ENCODE results near the gene RIMS4. TPM values are rescaled to one million over a fixed set of nuclear protein-coding genes. Genes with fewer than 3 reads are reported as not detected.

Gene RIMS4
- total and polyA plus RNA-seq, 2 of the 13 experiments (the other 11 are each of a cell fraction or from before 2014, with no cell fraction given), result 0.01 to 0.07 TPM

- ChIA-PET CTCF (ENCODE audit: low intra/inter-chr PET ratio, low total read pairs) (no interaction called here), POLR2A (no interaction called here)
- FAIRE-seq (no peak), DNase-seq (ENCODE audit: low spot score) (no peak), ATAC-seq (no peak)
- Histone ChIP-seq H3K9ac (ENCODE audit: insufficient read depth, low read depth, low read length) (no peak overlapping the region), H3K4me1 (ENCODE audit: insufficient read depth, low read length) (no peaks in the 10 kb centered on the region), H2AFZ (ENCODE audit: low read length) (no peak overlapping the region), H3K9me3 (ENCODE audit: low read length) (no peaks in the 10 kb centered on the region), H3K4me3 (replicated peaks in 1 of 3; ENCODE audit: insufficient read depth in 1 of 3, low read depth in 2 of 3, low read length in 3 of 3) (no peak overlapping the region), H3K79me2 (ENCODE audit: insufficient read depth, low read length) (no peaks in the 10 kb centered on the region), H3K36me3 (replicated peaks in 1 of 2; ENCODE audit: control insufficient read depth in 1 of 2, insufficient read depth in 2 of 2, low read length in 2 of 2) (no peaks in the 10 kb centered on the region), H3K27me3 (ENCODE audit: control insufficient read depth in 1 of 2, insufficient read depth in 2 of 2, low read length in 2 of 2) (no peaks in the 10 kb centered on the region), H3K27ac (ENCODE audit: extremely low read length, insufficient read depth, low read length) (no peak overlapping the region), H4K20me1 (ENCODE audit: insufficient read depth, low read length) (no peaks in the 10 kb centered on the region), H3K4me2 (ENCODE audit: low read depth, low read length) (no peak overlapping the region)
- in situ Hi-C loops (cut with HindIII; ENCODE audit: extremely low pct_ligation_motif_present, low pct_unique_long_range_greater_than_20kb), result no loop called here
- TF ChIP-seq, protein P1, sequence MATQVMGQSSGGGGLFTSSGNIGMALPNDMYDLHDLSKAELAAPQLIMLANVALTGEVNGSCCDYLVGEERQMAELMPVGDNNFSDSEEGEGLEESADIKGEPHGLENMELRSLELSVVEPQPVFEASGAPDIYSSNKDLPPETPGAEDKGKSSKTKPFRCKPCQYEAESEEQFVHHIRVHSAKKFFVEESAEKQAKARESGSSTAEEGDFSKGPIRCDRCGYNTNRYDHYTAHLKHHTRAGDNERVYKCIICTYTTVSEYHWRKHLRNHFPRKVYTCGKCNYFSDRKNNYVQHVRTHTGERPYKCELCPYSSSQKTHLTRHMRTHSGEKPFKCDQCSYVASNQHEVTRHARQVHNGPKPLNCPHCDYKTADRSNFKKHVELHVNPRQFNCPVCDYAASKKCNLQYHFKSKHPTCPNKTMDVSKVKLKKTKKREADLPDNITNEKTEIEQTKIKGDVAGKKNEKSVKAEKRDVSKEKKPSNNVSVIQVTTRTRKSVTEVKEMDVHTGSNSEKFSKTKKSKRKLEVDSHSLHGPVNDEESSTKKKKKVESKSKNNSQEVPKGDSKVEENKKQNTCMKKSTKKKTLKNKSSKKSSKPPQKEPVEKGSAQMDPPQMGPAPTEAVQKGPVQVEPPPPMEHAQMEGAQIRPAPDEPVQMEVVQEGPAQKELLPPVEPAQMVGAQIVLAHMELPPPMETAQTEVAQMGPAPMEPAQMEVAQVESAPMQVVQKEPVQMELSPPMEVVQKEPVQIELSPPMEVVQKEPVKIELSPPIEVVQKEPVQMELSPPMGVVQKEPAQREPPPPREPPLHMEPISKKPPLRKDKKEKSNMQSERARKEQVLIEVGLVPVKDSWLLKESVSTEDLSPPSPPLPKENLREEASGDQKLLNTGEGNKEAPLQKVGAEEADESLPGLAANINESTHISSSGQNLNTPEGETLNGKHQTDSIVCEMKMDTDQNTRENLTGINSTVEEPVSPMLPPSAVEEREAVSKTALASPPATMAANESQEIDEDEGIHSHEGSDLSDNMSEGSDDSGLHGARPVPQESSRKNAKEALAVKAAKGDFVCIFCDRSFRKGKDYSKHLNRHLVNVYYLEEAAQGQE (IDR thresholded peaks at IDR 0.05; ENCODE audit: borderline replicate concordance in 1 of 2, low read depth in 1 of 2, low read length in 2 of 2), result peak in 1 of 2 experiments; percentile 5; a peak in 1 of 4 replicates
- TF ChIP-seq HNRNPK (IDR thresholded peaks at IDR 0.05; ENCODE audit: low read depth, low read length, poor library complexity, severe bottlenecking) (no peak), CEBPB (IDR thresholded peaks at IDR 0.05; ENCODE audit: borderline replicate concordance, low read depth, low read length) (peak; percentile 62), RFX3 (CRISPR knock-in tag; IDR thresholded peaks at IDR 0.05) (no peak)
- intact Hi-C loops (cut with micrococcal nuclease; ENCODE audit: unreplicated experiment), result no loop called here
- no TSS peak for BruUV-seq (replicated peaks)
- WGBS (ENCODE audit: low lambda C conversion rate), result 2% methylated on average over 3 of the region's 3 CpGs
These were observed 29.2 kb downstream of the RIMS4 start for GRCh38 chr20:44781118-44781517.

DNA sequence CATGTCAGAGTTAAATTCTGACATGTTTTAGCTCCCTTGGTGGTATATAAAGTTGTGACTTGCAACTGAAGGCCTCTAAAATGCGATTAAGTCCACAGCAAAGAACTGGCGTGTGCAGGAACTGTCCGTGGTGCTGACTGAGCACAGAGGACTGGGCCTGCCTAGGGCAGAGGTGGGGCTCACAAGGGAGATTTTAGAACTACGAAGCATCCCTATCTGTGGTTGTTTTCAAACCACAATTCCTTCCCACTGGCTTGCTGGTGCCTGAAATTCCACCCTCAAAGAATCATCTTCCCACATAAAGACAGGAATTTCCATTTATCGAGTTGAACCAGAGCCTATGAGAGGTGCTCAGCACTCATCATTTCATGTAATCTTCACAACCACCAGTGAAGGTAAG, 30.1 kb downstream of the RIMS4 start:
- BruUV-seq (replicated peaks), result no TSS peak
- peak; percentile 81 for FAIRE-seq
- in situ Hi-C loops (cut with HindIII; ENCODE audit: extremely low pct_ligation_motif_present, low pct_unique_long_range_greater_than_20kb) (no loop called here), intact Hi-C loops (cut with micrococcal nuclease; ENCODE audit: unreplicated experiment) (no loop called here)
- no peak overlapping the region for H3K27ac ChIP-seq (ENCODE audit: extremely low read length, insufficient read depth, low read length)
- 19% methylated on average over 5 of the region's 5 CpGs for WGBS (ENCODE audit: low lambda C conversion rate)
- H3K4me1 ChIP-seq (ENCODE audit: insufficient read depth, low read length), result no peaks in the 10 kb centered on the region
- H4K20me1 ChIP-seq (ENCODE audit: insufficient read depth, low read length), result no peaks in the 10 kb centered on the region
- ChIA-PET CTCF (ENCODE audit: low intra/inter-chr PET ratio, low total read pairs) (no interaction called here), POLR2A (no interaction called here)
- peak; percentile 81 for ATAC-seq
- H3K4me3 ChIP-seq (replicated peaks in 1 of 3; ENCODE audit: insufficient read depth in 1 of 3, low read depth in 2 of 3, low read length in 3 of 3), result no peak overlapping the region
- H3K9me3 ChIP-seq (ENCODE audit: low read length), result no peaks in the 10 kb centered on the region
- H2AFZ ChIP-seq (ENCODE audit: low read length), result no peak overlapping the region
- DNase-seq (ENCODE audit: low spot score), result peak; percentile 55
- H3K27me3 ChIP-seq (ENCODE audit: control insufficient read depth in 1 of 2, insufficient read depth in 2 of 2, low read length in 2 of 2), result peaks cover 0 to 3% of the 10 kb centered on the region in 2 experiments; a peak in 1 of 5 replicates
- H3K36me3 ChIP-seq (replicated peaks in 1 of 2; ENCODE audit: control insufficient read depth in 1 of 2, insufficient read depth in 2 of 2, low read length in 2 of 2), result no peaks in the 10 kb centered on the region
- H3K9ac ChIP-seq (ENCODE audit: insufficient read depth, low read depth, low read length), result no peak overlapping the region
- no peaks in the 10 kb centered on the region for H3K79me2 ChIP-seq (ENCODE audit: insufficient read depth, low read length)
- no peak overlapping the region for H3K4me2 ChIP-seq (ENCODE audit: low read depth, low read length)
- TF ChIP-seq FOXK1 (CRISPR knock-in tag; IDR thresholded peaks at IDR 0.05; ENCODE audit: borderline replicate concordance, low read depth) (peak; percentile 75; the same call in 1 of the 2 replicates), NR2C2 (CRISPR knock-in tag; IDR thresholded peaks at IDR 0.05; ENCODE audit: borderline replicate concordance) (no peak), ZBTB26 (CRISPR knock-in tag; IDR thresholded peaks at IDR 0.05; ENCODE audit: borderline replicate concordance) (peak; percentile 91), ZNF296 (CRISPR knock-in tag; conservative IDR thresholded peaks at IDR 0.05) (peak; percentile 84; the same call in 1 of the 2 replicates), ZNF563 (CRISPR knock-in tag; IDR thresholded peaks at IDR 0.05) (no peak), RFX3 (CRISPR knock-in tag; IDR thresholded peaks at IDR 0.05) (no peak; the same call in 1 of the 2 replicates)
- TF ChIP-seq, protein P2, sequence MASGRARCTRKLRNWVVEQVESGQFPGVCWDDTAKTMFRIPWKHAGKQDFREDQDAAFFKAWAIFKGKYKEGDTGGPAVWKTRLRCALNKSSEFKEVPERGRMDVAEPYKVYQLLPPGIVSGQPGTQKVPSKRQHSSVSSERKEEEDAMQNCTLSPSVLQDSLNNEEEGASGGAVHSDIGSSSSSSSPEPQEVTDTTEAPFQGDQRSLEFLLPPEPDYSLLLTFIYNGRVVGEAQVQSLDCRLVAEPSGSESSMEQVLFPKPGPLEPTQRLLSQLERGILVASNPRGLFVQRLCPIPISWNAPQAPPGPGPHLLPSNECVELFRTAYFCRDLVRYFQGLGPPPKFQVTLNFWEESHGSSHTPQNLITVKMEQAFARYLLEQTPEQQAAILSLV (CRISPR knock-in tag; IDR thresholded peaks at IDR 0.05; ENCODE audit: borderline replicate concordance), result peak; percentile 72; the same call in 1 of the 2 replicates
